KBM-7 (cell line): ENCODE data around the gene POLA2.
"Not testable (repeated sequence)": the region's sequence is repeated elsewhere in the genome, so short reads cannot be mapped to it uniquely, and the experiment has no call there.

ENCODE experiments used
- DNase-seq: peaks from one replicate; pipeline ENCODE4 v3.0.0-alpha.2; 2015
- in situ Hi-C: fragments of 300-500 bp; cut with MboI; formaldehyde crosslinking; loops from 2 replicates; pipeline ENCODE4 v1.14.3; 2020; ENCODE audit warnings: low sequenced_read_pairs, low pct_unique_long_range_greater_than_20kb, mixed read lengths

The POLA2 gene

GRCh38 chr11:65238302-65238701 lies 23.5 kb upstream of the POLA2 start:
- in situ Hi-C loops, DNase-seq: not testable (repeated sequence)

- in situ Hi-C loops: no loop called here
These were observed 20.6 kb upstream of the POLA2 start for GRCh38 chr11:65241134-65241533.

GRCh38 chr11:65241692-65242091 lies 20.1 kb upstream of the POLA2 start:
- in situ Hi-C loops: no loop called here
- no peak for DNase-seq

More at GRCh38 chr11:65241134-65241533, 20.6 kb upstream of the POLA2 start:
- no peak for DNase-seq

- no peak for DNase-seq
- in situ Hi-C loops: no loop called here
These were observed 19.4 kb upstream of the POLA2 start for GRCh38 chr11:65242389-65242788.

- DNase-seq: no peak
- in situ Hi-C loops: no loop called here
These were observed 18.0 kb upstream of the POLA2 start for GRCh38 chr11:65243797-65244196.

GRCh38 chr11:65245046-65245445 lies 16.7 kb upstream of the POLA2 start:
- in situ Hi-C loops, DNase-seq: not testable (repeated sequence)

- in situ Hi-C loops: no loop called here
- no peak for DNase-seq
These were observed 15.3 kb upstream of the POLA2 start for GRCh38 chr11:65246506-65246905.

GRCh38 chr11:65248184-65248710 lies 13.5 kb upstream of the POLA2 start:
- in situ Hi-C loops: not testable (repeated sequence)

GRCh38 chr11:65251476-65251875 lies 10.3 kb upstream of the POLA2 start:
- no peak for DNase-seq
- in situ Hi-C loops: no loop called here

More at GRCh38 chr11:65248184-65248710, 13.5 kb upstream of the POLA2 start:
- DNase-seq: not testable (repeated sequence)

GRCh38 chr11:65254724-65255123 lies 7.0 kb upstream of the POLA2 start:
- DNase-seq: no peak
- in situ Hi-C loops: no loop called here

GRCh38 chr11:65258988-65259387 lies 2.8 kb upstream of the POLA2 start:
- no peak for DNase-seq
- in situ Hi-C loops: no loop called here

- in situ Hi-C loops: no loop called here
- DNase-seq: no peak
These were observed 1.5 kb upstream of the POLA2 start for GRCh38 chr11:65260302-65260701.

- DNase-seq: no peak
- in situ Hi-C loops: no loop called here
These were observed 789 bp upstream of the POLA2 start for GRCh38 chr11:65260756-65261590.

- no peak for DNase-seq
- in situ Hi-C loops: no loop called here
These were observed 569 bp downstream of the POLA2 start for GRCh38 chr11:65262381-65262680.

GRCh38 chr11:65262776-65263175 lies 1.0 kb downstream of the POLA2 start:
- in situ Hi-C loops: no loop called here
- peak; percentile 20 for DNase-seq

- in situ Hi-C loops, DNase-seq: not testable (repeated sequence)
These were observed 3.0 kb downstream of the POLA2 start for GRCh38 chr11:65264747-65265146.

GRCh38 chr11:65266210-65266609 lies 4.4 kb downstream of the POLA2 start:
- in situ Hi-C loops: no loop called here
- DNase-seq: no peak

- peak; percentile 66 for DNase-seq
- in situ Hi-C loops: no loop called here
These were observed 13.2 kb downstream of the POLA2 start for GRCh38 chr11:65274735-65275682.

GRCh38 chr11:65275906-65276305 lies 14.1 kb downstream of the POLA2 start:
- DNase-seq: no peak

More at GRCh38 chr11:65275906-65276305, 14.1 kb downstream of the POLA2 start:
- in situ Hi-C loops: no loop called here
